Breast epithelium (tissue), 3 donors: ENCODE measurements around the gene ACSL1.

Experiments used
- CTCF ChIP-seq, 3 donors: fragments of 450-650 bp; IDR thresholded peaks; one replicate each; pipeline ENCODE4 v1.5.1; 2016 to 2017; ENCODE audit warnings: antibody characterized with exemption in 3 of 3, mild to moderate bottlenecking in 3 of 3, moderate library complexity in 3 of 3
- POLR2A ChIP-seq: fragments of 450-650 bp; IDR thresholded peaks from one replicate; pipeline ENCODE4 v1.6.1; 2016; ENCODE audit warnings: antibody characterized with exemption, mild to moderate bottlenecking, moderate library complexity

- TF ChIP-seq CTCF (IDR thresholded peaks at IDR 0.05) (no peak), POLR2A (no peak)
Observed at GRCh38 chr4:184756399-184756798, 69.4 kb downstream of the ACSL1 start.
